Measurements from ENCODE around the gene LCORL. TPM values are rescaled to one million over a fixed set of nuclear protein-coding genes. Genes with fewer than 3 reads are reported as not detected.

Gene LCORL
- total and polyA plus RNA-seq, 2 of the 4 experiments (the other 2 are of a cell fraction), result 2.1 to 5.0 TPM

DNA sequence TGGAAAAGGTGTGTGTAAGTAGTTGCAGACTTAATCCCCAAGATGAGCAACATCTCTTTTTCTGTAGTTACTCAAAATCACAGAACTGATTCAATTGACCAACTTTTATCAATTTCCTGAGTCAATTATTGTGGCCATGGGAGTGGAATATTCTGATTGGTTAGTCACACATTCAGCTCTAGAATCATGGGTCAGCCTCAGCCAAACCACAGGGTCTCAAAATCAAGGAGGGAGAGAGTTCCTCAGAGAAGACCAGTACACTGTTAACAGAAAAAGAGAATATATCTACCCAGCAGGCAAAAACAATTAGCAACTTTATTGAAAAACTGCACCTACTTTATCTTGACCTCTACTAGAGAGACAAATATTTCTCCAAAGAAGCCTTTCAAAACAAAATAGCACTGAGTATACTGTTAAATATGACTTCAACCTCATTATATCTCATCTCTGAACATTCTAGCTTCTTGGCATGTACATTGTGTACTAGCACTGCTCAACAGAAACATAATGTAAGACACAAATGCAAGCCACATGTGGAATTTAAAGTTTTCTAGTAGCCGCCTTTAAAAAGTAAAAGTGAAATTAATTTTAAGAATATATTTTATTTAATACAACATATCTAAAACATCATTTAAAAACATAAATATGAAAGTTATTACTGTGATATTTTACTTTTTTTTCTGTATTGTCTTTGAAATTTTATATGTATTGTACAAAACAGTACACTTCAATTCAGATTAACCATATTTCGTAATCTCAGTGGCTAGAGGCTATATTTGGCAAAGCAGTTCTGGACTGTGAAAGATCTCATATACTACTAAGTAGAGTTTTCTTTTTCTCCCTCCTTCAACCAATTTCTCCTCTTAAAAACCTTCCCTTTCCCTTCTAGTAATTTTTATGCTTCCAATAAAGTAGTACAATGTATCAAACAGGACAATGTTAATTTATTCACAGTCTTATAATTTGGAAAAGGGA is 11.8 kb upstream of the LCORL start:
- Histone ChIP-seq H3K9me1 (ENCODE audit: insufficient read depth, low read length) (no peaks in the 10 kb centered on the region), H3K36me3 (ENCODE audit: control insufficient read depth, insufficient read depth, low read length) (no peaks in the 10 kb centered on the region), H2AK9ac (replicated peaks; ENCODE audit: low read depth, low read length, poor library complexity) (no peak overlapping the region), H3K79me1 (ENCODE audit: low read depth in 1 of 2, low read length in 2 of 2) (no peaks in the 10 kb centered on the region), H4K5ac (ENCODE audit: low read depth, low read length) (no peak overlapping the region), H3K27ac (ENCODE audit: insufficient read depth, low read length) (no peak overlapping the region), H3K4me2 (ENCODE audit: low read depth, low read length) (no peak overlapping the region), H2BK5ac (ENCODE audit: low read depth, low read length, poor library complexity, severe bottlenecking) (no peak overlapping the region), H3K27me3 (ENCODE audit: control insufficient read depth, insufficient read depth, low read length) (no peaks in the 10 kb centered on the region; the same call in none of the 2 replicates), H2BK15ac (ENCODE audit: low read depth, low read length) (no peak overlapping the region), H3K9ac (ENCODE audit: low read depth, low read length) (no peak overlapping the region), H2BK120ac (ENCODE audit: low read depth, low read length) (no peak overlapping the region), H3K23ac (ENCODE audit: low read depth, low read length) (no peak overlapping the region), H3K9me3 (ENCODE audit: control insufficient read depth, insufficient read depth, low read length) (no peaks in the 10 kb centered on the region), H3K18ac (ENCODE audit: low read depth, low read length) (no peak overlapping the region), H2AFZ (replicated peaks; ENCODE audit: low read length, poor library complexity) (no peak overlapping the region), H3K4me1 (ENCODE audit: control insufficient read depth, insufficient read depth, low read length) (no peaks in the 10 kb centered on the region), H3K14ac (replicated peaks; ENCODE audit: low read depth, low read length) (no peak overlapping the region), H3K56ac (ENCODE audit: extremely low read depth, insufficient read depth, low read length) (no peak overlapping the region), H3K4me3 (ENCODE audit: insufficient read depth, low read depth, low read length) (no peak overlapping the region), H2AK5ac (ENCODE audit: low read depth, low read length) (no peak overlapping the region), H2BK20ac (ENCODE audit: low read depth, low read length) (no peak overlapping the region), H4K20me1 (ENCODE audit: insufficient read depth, low read length) (no peaks in the 10 kb centered on the region), H3K4ac (ENCODE audit: low read depth, low read length) (no peak overlapping the region), H4K8ac (ENCODE audit: low read depth in 2 of 2, low read length in 2 of 2) (no peak overlapping the region), H4K91ac (ENCODE audit: insufficient read depth, low read depth, low read length) (no peak overlapping the region)
- no peak for DNase-seq
- intact Hi-C loops (cut with micrococcal nuclease) (no loop called here), dilution Hi-C loops (cut with HindIII; ENCODE audit: low sequenced_read_pairs, unreplicated experiment) (no loop called here), in situ Hi-C loops (cut with MboI; ENCODE audit: low sequenced_read_pairs) (no loop called here)
- WGBS, 2 experiments (ENCODE audit: extremely low coverage in 2 of 2, insufficient read length in 1 of 2), result no CpG with 5 or more reads among the region's 2 CpGs
- ChIA-PET CTCF (no interaction called here), POLR2A (ENCODE audit: unreplicated experiment) (no interaction called here)
- ATAC-seq (ENCODE audit: low read depth), result no peak
- no TSS peak for BruUV-seq (replicated peaks)
- TF ChIP-seq MXI1 (IDR thresholded peaks at IDR 0.05; ENCODE audit: borderline replicate concordance, low read depth, low read length), result no peak
- no peak for TF ChIP-seq RCOR1 (IDR thresholded peaks at IDR 0.05; ENCODE audit: insufficient replicate concordance, low read length)
- no peak for TF ChIP-seq FOS (IDR thresholded peaks at IDR 0.05; ENCODE audit: low read depth, low read length)
- TF ChIP-seq, protein P1, sequence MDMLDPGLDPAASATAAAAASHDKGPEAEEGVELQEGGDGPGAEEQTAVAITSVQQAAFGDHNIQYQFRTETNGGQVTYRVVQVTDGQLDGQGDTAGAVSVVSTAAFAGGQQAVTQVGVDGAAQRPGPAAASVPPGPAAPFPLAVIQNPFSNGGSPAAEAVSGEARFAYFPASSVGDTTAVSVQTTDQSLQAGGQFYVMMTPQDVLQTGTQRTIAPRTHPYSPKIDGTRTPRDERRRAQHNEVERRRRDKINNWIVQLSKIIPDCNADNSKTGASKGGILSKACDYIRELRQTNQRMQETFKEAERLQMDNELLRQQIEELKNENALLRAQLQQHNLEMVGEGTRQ (IDR thresholded peaks at IDR 0.05; ENCODE audit: low read depth, low read length), result no peak
- TF ChIP-seq NFE2L2 (IDR thresholded peaks at IDR 0.05; ENCODE audit: low read depth, low read length), result no peak
- TF ChIP-seq POLR2A (IDR thresholded peaks at IDR 0.05; ENCODE audit: low read depth, low read length), result no peak
- TF ChIP-seq CEBPB (IDR thresholded peaks at IDR 0.05; ENCODE audit: low read depth, low read length), result no peak; the same call in 1 of the 2 replicates
- TF ChIP-seq, protein P2, sequence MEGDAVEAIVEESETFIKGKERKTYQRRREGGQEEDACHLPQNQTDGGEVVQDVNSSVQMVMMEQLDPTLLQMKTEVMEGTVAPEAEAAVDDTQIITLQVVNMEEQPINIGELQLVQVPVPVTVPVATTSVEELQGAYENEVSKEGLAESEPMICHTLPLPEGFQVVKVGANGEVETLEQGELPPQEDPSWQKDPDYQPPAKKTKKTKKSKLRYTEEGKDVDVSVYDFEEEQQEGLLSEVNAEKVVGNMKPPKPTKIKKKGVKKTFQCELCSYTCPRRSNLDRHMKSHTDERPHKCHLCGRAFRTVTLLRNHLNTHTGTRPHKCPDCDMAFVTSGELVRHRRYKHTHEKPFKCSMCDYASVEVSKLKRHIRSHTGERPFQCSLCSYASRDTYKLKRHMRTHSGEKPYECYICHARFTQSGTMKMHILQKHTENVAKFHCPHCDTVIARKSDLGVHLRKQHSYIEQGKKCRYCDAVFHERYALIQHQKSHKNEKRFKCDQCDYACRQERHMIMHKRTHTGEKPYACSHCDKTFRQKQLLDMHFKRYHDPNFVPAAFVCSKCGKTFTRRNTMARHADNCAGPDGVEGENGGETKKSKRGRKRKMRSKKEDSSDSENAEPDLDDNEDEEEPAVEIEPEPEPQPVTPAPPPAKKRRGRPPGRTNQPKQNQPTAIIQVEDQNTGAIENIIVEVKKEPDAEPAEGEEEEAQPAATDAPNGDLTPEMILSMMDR (conservative IDR thresholded peaks at IDR 0.05; ENCODE audit: low read depth, low read length), result no peak
- no peak for TF ChIP-seq BHLHE40 (IDR thresholded peaks at IDR 0.05; ENCODE audit: low read depth, low read length)
- no peak for TF ChIP-seq MAFK (IDR thresholded peaks at IDR 0.05; ENCODE audit: low read depth, low read length)
- no peak for TF ChIP-seq MAZ (IDR thresholded peaks at IDR 0.05; ENCODE audit: borderline replicate concordance, low read depth, low read length)
- TF ChIP-seq, protein P3, sequence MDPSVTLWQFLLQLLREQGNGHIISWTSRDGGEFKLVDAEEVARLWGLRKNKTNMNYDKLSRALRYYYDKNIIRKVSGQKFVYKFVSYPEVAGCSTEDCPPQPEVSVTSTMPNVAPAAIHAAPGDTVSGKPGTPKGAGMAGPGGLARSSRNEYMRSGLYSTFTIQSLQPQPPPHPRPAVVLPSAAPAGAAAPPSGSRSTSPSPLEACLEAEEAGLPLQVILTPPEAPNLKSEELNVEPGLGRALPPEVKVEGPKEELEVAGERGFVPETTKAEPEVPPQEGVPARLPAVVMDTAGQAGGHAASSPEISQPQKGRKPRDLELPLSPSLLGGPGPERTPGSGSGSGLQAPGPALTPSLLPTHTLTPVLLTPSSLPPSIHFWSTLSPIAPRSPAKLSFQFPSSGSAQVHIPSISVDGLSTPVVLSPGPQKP (IDR thresholded peaks at IDR 0.05; ENCODE audit: borderline replicate concordance, low read depth, low read length), result no peak
- no peak for TF ChIP-seq CHD1 (IDR thresholded peaks at IDR 0.05; ENCODE audit: low read depth, low read length)
- TF ChIP-seq SMC3 (IDR thresholded peaks at IDR 0.05; ENCODE audit: low read depth, low read length), result no peak
- no peak for TF ChIP-seq RAD21 (IDR thresholded peaks at IDR 0.05; ENCODE audit: low read length)
